HG03521 (cell line): Measurements from ENCODE around the gene PGM1.
A peak's percentile ranks its signal among the peaks of the same experiment; 100 is the strongest.

Experiments used
- ATAC-seq: cut with Tn5 transposase; IDR thresholded peaks from one replicate; pipeline ENCODE4 v1.9.1; 2021; ENCODE audit warnings: mild to moderate bottlenecking, moderate library complexity; ENCODE audit not compliant: unreplicated experiment

Gene PGM1

DNA sequence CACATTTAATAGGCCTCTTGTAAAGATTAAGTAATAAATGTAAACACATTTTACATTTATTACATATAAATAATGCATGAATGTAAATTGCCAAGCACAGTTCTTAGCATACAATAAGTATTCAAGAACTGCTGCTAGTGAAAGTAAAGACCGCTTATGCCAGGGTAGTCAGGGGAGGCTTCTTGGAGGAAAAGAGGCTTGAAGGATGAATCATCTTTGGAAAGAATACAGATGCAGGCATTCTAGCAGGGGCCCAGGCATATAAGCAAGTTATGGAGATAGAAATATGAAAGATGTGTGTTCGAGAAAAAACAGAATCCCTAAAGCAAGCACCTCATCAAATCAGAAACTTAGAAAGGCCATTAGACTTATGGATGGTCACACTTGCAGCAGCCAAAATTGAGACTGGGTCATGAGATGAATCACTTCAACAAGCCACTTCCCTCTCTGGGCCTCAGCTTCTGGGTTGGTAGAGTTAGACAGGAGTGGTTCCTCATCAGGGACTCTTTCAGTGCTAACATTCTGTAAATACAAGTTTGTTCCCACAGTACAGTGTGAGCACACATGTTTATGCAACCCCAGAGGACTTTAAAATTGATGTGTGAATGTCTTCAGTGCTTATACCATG, 100.8 kb downstream of the PGM1 start:
- no peak for ATAC-seq

GRCh38 chr1:63698001-63698838, 105.0 kb downstream of the PGM1 start:
- no peak for ATAC-seq

GRCh38 chr1:63701187-63701586, 108.0 kb downstream of the PGM1 start:
- no peak for ATAC-seq

- ATAC-seq = no peak
These were observed 110.5 kb downstream of the PGM1 start for GRCh38 chr1:63703701-63704107.

GRCh38 chr1:63704443-63704842, 111.2 kb downstream of the PGM1 start:
- no peak for ATAC-seq

DNA sequence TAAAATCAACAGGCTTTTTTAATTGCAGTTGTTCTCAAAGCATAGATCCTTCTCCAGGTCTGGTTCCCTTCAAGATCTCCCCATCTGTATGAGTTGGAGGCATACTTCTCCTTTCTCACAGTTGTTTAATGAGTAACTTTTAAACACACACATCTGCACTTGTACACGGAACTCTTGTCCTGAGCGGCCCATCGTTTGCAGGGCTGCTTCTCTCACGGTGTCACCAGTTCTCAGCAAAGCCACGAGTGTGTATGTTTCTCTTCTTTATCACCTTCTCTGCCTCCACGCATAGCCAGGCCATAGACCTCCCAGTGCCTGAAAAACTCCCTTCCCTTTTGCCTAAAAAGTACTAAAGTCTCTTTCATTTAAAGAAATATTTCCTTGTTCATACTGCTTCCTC, 111.9 kb downstream of the PGM1 start:
- ATAC-seq = peak; percentile 75

DNA sequence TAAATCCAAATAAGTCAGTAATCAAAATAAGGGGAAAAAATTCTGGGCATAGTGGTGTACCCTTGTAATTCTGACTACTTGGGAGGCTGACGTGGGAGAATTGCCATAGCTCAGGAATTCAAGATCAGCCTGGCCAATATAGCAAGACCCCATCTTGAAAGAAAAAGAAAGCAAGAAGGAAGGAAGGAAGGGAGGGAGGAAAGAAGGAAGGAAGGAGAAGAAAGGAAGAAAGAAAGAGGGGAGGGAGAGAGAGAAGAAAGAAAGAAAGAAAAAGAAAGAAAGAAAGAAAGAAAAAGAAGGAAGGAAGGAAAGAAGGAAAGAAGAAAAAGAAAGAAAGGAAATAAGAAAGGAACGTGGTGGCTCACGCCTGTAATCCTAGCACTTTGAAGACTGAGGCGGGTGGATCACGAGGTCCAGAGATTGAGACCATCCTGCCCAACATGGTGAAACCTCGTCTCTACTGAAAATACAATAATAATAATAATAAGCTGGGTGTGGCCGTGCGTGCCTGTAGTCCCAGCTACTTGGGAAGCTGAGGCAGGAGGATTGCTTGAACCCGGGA, 116.1 kb downstream of the PGM1 start:
- no peak for ATAC-seq
